Measurements from ENCODE around the gene MBOAT1. TPM values are rescaled to one million over a fixed set of nuclear protein-coding genes. Genes with fewer than 3 reads are reported as not detected.

The MBOAT1 gene
- total RNA-seq, 1 experiment from 2014 or later = 39.9 TPM

DNA sequence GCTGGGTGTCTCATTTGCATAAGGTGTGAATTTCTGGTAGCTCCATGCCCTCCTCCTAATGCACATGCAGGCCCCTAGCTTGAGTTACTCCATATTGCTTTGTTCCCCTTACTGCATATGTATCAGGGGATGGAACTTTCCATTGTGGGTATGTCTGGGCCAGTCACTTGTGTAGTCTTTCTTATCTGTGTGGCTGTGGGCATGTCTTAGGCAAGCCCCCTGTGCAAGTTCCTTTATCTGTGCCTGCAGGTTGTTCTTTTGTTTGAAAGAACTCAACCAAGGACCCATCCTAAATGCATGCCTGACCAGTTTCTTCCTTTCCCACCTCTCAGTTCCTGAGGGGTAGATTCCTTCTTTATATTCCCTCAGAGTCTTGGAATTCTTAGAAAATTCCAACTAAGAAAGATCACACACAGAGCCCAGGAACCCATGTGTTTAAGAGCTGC is 23.6 kb downstream of the MBOAT1 start:
- DNase-seq = no peak
- peaks cover 8% of the 10 kb centered on the region for H3K9me3 Mint-ChIP-seq (ENCODE audit: low read depth, unreplicated experiment)
- intact Hi-C loops (cut with micrococcal nuclease; ENCODE audit: unreplicated experiment) = no loop called here
- TF ChIP-seq, protein P1, sequence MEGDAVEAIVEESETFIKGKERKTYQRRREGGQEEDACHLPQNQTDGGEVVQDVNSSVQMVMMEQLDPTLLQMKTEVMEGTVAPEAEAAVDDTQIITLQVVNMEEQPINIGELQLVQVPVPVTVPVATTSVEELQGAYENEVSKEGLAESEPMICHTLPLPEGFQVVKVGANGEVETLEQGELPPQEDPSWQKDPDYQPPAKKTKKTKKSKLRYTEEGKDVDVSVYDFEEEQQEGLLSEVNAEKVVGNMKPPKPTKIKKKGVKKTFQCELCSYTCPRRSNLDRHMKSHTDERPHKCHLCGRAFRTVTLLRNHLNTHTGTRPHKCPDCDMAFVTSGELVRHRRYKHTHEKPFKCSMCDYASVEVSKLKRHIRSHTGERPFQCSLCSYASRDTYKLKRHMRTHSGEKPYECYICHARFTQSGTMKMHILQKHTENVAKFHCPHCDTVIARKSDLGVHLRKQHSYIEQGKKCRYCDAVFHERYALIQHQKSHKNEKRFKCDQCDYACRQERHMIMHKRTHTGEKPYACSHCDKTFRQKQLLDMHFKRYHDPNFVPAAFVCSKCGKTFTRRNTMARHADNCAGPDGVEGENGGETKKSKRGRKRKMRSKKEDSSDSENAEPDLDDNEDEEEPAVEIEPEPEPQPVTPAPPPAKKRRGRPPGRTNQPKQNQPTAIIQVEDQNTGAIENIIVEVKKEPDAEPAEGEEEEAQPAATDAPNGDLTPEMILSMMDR (IDR thresholded peaks at IDR 0.05; ENCODE audit: unreplicated experiment) = no peak
- peaks cover 22% of the 10 kb centered on the region for H3K4me1 Mint-ChIP-seq (ENCODE audit: low read depth, unreplicated experiment)
- no peak overlapping the region for H3K27ac Mint-ChIP-seq (ENCODE audit: unreplicated experiment)
- BruUV-seq (replicated peaks) = no TSS peak
- CTCF ChIA-PET = no interaction called here
- H3K4me3 Mint-ChIP-seq (ENCODE audit: low read depth, unreplicated experiment) = no peak overlapping the region
- H3K36me3 Mint-ChIP-seq (ENCODE audit: insufficient read depth, unreplicated experiment) = no peaks in the 10 kb centered on the region
- H3K27me3 Mint-ChIP-seq (ENCODE audit: unreplicated experiment) = no peaks in the 10 kb centered on the region

DNA sequence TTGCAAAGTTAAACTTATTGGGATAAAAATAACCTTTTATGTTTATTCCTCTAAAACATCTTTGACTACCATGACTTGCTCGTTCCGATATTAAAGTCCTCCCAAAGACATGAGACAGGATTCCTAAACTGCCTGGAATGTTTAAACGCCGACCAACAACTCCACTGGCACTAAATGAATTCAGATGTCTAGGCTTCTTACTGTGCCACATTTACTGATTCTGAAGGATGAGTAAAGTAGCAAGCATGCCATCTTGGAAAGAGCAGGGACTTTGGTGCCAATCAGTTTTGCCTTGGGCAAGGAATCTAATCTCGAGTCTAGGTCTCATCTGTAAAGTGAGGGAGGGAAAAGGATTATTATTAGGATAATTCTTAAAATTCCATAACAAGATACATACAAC is 25.3 kb downstream of the MBOAT1 start:
- TF ChIP-seq, protein P1 (IDR thresholded peaks at IDR 0.05; ENCODE audit: unreplicated experiment) = no peak
- no peak overlapping the region for H3K4me3 Mint-ChIP-seq (ENCODE audit: low read depth, unreplicated experiment)
- CTCF ChIA-PET = interaction anchor here (0.6 kb wide), 2 partner anchors 85 to 1147 kb away, joined by 3 to 5 read pairs; no protein-coding TSS in a partner anchor
- no peaks in the 10 kb centered on the region for H3K36me3 Mint-ChIP-seq (ENCODE audit: insufficient read depth, unreplicated experiment)
- intact Hi-C loops (cut with micrococcal nuclease; ENCODE audit: unreplicated experiment) = no loop called here
- H3K27ac Mint-ChIP-seq (ENCODE audit: unreplicated experiment) = no peak overlapping the region
- peaks cover 8% of the 10 kb centered on the region for H3K9me3 Mint-ChIP-seq (ENCODE audit: low read depth, unreplicated experiment)
- no peaks in the 10 kb centered on the region for H3K27me3 Mint-ChIP-seq (ENCODE audit: unreplicated experiment)
- no TSS peak for BruUV-seq (replicated peaks)
- no peak for DNase-seq
- peaks cover 29% of the 10 kb centered on the region for H3K4me1 Mint-ChIP-seq (ENCODE audit: low read depth, unreplicated experiment)

DNA sequence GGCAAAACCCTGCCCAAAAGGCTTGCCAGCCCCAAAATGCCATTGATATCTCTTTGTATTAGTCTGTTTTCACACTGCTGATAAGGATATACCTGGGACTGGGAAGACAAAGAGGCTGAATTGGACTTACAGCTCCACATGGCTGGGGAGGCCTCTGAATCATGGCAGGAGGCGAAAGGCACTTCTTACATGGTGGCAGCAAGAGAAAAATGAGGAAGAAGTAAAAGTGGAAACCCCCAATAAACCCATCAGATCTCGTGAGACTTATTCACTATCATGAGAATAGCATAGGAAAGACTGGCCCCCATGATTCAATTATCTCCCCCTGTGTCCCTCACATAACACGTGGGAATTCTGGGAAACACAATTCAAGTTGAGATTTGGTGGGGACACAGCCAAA is 28.6 kb downstream of the MBOAT1 start:
- BruUV-seq (replicated peaks) = no TSS peak
- H3K27ac Mint-ChIP-seq (ENCODE audit: unreplicated experiment) = no peak overlapping the region
- H3K27me3 Mint-ChIP-seq (ENCODE audit: unreplicated experiment) = no peaks in the 10 kb centered on the region
- no peak for DNase-seq
- no peaks in the 10 kb centered on the region for H3K9me3 Mint-ChIP-seq (ENCODE audit: low read depth, unreplicated experiment)
- no peak overlapping the region for H3K4me3 Mint-ChIP-seq (ENCODE audit: low read depth, unreplicated experiment)
- peaks cover 26% of the 10 kb centered on the region for H3K4me1 Mint-ChIP-seq (ENCODE audit: low read depth, unreplicated experiment)
- TF ChIP-seq, protein P1 (IDR thresholded peaks at IDR 0.05; ENCODE audit: unreplicated experiment) = no peak
- no peaks in the 10 kb centered on the region for H3K36me3 Mint-ChIP-seq (ENCODE audit: insufficient read depth, unreplicated experiment)
- intact Hi-C loops (cut with micrococcal nuclease; ENCODE audit: unreplicated experiment) = no loop called here
- CTCF ChIA-PET = interaction anchor here (1.0 kb wide), 1 partner anchor 12 kb away, joined by 3 read pairs; no protein-coding TSS in a partner anchor

DNA sequence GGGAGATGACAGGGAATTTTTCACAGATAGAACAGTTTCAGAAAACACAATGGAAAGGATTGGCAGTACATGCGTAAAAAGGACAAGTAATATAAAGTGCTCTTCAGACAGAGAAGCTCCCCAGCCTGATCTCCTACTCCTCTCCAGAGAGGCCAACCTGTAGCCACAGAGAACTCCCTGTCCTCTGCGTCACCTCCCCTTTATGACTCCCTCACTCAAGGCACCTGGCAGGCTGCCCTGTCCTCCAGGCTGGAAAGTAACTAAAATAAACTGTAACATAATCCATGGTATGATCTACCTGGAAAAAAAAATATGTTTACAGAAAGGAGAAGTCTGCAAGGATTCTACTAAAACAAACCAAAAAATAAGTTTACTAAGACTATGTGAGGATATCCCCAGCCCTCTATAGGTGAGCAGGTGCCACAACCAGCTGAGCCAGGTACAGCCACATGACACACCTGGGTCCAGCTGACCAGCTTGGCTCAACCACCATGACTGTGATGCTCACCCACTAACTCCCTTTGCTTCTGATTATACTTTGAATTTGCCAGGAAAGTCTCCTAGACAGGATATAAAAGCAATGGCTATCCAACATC is 29.2 kb downstream of the MBOAT1 start:
- H3K4me1 Mint-ChIP-seq (ENCODE audit: low read depth, unreplicated experiment) = peaks cover 26% of the 10 kb centered on the region
- no peaks in the 10 kb centered on the region for H3K36me3 Mint-ChIP-seq (ENCODE audit: insufficient read depth, unreplicated experiment)
- H3K27me3 Mint-ChIP-seq (ENCODE audit: unreplicated experiment) = no peaks in the 10 kb centered on the region
- CTCF ChIA-PET = interaction anchor here (0.7 to 1.1 kb wide), 3 partner anchors 13 to 56 kb away, joined by 3 read pairs; no protein-coding TSS in a partner anchor
- H3K4me3 Mint-ChIP-seq (ENCODE audit: low read depth, unreplicated experiment) = no peak overlapping the region
- no peaks in the 10 kb centered on the region for H3K9me3 Mint-ChIP-seq (ENCODE audit: low read depth, unreplicated experiment)
- intact Hi-C loops (cut with micrococcal nuclease; ENCODE audit: unreplicated experiment) = no loop called here
- no TSS peak for BruUV-seq (replicated peaks)
- DNase-seq = peak; percentile 75
- TF ChIP-seq, protein P1 (IDR thresholded peaks at IDR 0.05; ENCODE audit: unreplicated experiment) = peak; percentile 44
- H3K27ac Mint-ChIP-seq (ENCODE audit: unreplicated experiment) = peak overlapping the region; percentile 43

All from Calu3 (cell line).